CD8-positive, alpha-beta memory T cell (primary cell): Measurements from ENCODE around the gene CD200. TPM values are rescaled to one million over a fixed set of nuclear protein-coding genes. Genes with fewer than 3 reads are reported as not detected.
A peak's percentile ranks its signal among the peaks of the same experiment; 100 is the strongest.

Source experiments
- CTCF ChIA-PET: fragments of 350-600 bp; sonication (Branson Sonifier 250); formaldehyde crosslinking; loops from one replicate; lab custom pipeline; 2021; ENCODE audit warnings: antibody characterized with exemption; lab: Charles Lee
- POLR2A ChIA-PET: fragments of 350-600 bp; sonication (Branson Sonifier 250); formaldehyde crosslinking; loops from one replicate; lab custom pipeline; 2021; ENCODE audit warnings: antibody characterized with exemption; lab: Charles Lee
- DNase-seq, 5 donors: peaks; one replicate each; pipeline versions ENCODE4 v3.0.0 to v3.0.0-alpha.2; 2020 to 2022; ENCODE audit warnings: mixed read lengths in 1 of 5
- H3K27ac ChIP-seq: one replicate; pipeline ENCODE4 v1.7.0; 2013; ENCODE audit warnings: low read depth, mild to moderate bottlenecking, low read length, moderate library complexity
- H3K27me3 ChIP-seq: 2 replicates; pipeline ENCODE4 v1.7.0; 2013; ENCODE audit warnings: low read length, mild to moderate bottlenecking; ENCODE audit not compliant: insufficient read depth, poor library complexity, severe bottlenecking
- H3K36me3 ChIP-seq: 2 replicates; pipeline ENCODE4 v1.7.0; 2013; ENCODE audit warnings: mild to moderate bottlenecking, low read length, moderate library complexity; ENCODE audit not compliant: insufficient read depth
- H3K4me1 ChIP-seq: 2 replicates; pipeline ENCODE4 v1.7.0; 2013; ENCODE audit warnings: mild to moderate bottlenecking, low read length, moderate library complexity; ENCODE audit not compliant: insufficient read depth
- H3K4me3 ChIP-seq: 2 replicates; pipeline ENCODE4 v1.7.0; 2013; ENCODE audit warnings: mild to moderate bottlenecking, low read length
- H3K9me3 ChIP-seq: 2 replicates; pipeline ENCODE4 v1.7.0; 2013; ENCODE audit warnings: mild to moderate bottlenecking, low read length
- H3K27ac Mint-ChIP-seq, 8 donors: one replicate each; pipeline ENCODE4 v1.8.0; 2020 to 2021; ENCODE audit warnings: mixed read lengths in 8 of 8, mild to moderate bottlenecking in 6 of 8, inconsistent platforms in 3 of 8, moderate library complexity in 3 of 8
- H3K27me3 Mint-ChIP-seq, 2 donors: one replicate each; pipeline ENCODE4 v1.8.0; 2020 to 2021; ENCODE audit warnings: mixed read lengths in 2 of 2, mild to moderate bottlenecking in 1 of 2, moderate library complexity in 1 of 2
- H3K36me3 Mint-ChIP-seq, 3 donors: one replicate each; pipeline ENCODE4 v1.8.0; 2020 to 2021; ENCODE audit warnings: mixed read lengths in 3 of 3, inconsistent platforms in 1 of 3, mild to moderate bottlenecking in 1 of 3
- H3K4me1 Mint-ChIP-seq, 3 donors: one replicate each; pipeline ENCODE4 v1.8.0; 2020 to 2021; ENCODE audit warnings: mixed read lengths in 3 of 3, inconsistent platforms in 1 of 3, mild to moderate bottlenecking in 1 of 3
- H3K4me3 Mint-ChIP-seq, 7 donors: one replicate each; pipeline ENCODE4 v1.8.0; 2020 to 2021; ENCODE audit warnings: mixed read lengths in 7 of 7, mild to moderate bottlenecking in 6 of 7, moderate library complexity in 4 of 7, inconsistent platforms in 2 of 7
- H3K9me3 Mint-ChIP-seq, 5 donors: one replicate each; pipeline ENCODE4 v1.8.0; 2020 to 2022; ENCODE audit warnings: mixed read lengths in 5 of 5, mild to moderate bottlenecking in 3 of 5, moderate library complexity in 2 of 5, inconsistent platforms in 1 of 5
- polyA plus RNA-seq: library from polyadenylated mRNA; unstranded; fragments of 300-500 nt; fragmentation: Illumina TruSeq; gene quantifications from one replicate; pipeline ENCODE4 v1.2.3, GENCODE V29; 2021
- total RNA-seq, 2 experiments: library from RNA; stranded (reverse); gene quantifications; one replicate each; pipeline ENCODE4 v1.2.3, GENCODE V29; 2021

Gene CD200
- total and polyA plus RNA-seq, 3 experiments from 2014 or later: 1.7 to 18.3 (median 17.9) TPM

DNA sequence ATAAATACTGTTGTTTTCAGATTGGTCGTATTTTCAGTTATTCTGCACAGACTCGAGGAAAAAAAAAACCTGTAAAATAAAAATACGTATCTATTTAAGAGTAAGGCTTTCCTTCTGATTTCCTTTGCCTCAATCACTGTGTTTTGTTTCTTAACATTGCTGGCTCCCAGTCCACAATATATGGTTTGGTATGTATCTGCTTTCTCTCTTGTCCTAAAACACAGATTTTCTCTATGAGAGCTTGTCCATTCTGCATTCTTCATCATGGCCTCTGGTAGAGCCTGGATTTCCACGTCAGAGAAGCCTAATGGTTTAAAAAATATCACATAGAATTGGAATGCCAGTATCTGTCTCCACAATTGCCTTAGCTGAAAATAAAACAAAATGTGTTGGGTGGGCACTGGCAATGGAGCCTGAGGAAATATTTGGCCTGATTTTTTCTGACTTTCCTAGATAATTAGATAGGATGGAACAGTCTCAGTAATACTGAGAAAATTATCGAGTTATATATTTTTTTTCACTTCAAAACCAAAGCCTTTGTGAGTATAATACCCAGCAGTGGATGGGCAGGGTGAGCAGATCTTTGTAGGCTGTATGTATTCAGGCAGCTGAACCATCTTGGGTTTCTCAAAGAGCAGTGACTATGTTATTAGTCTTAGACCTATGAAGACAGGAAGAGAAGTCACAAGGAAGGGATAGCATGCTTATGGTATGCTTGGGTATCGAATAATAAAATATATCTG, 1.9 kb downstream of the CD200 start:
- no peak for DNase-seq
- peak overlapping the region in 2 of 8 donors; percentile 34 to 38 for H3K27ac Mint-ChIP-seq
- Histone ChIP-seq H3K9me3 (no peaks in the 10 kb centered on the region), H3K27me3 (no peaks in the 10 kb centered on the region), H3K27ac (no peak overlapping the region), H3K4me3 (no peak overlapping the region), H3K36me3 (no peaks in the 10 kb centered on the region), H3K4me1 (peaks cover 5% of the 10 kb centered on the region)
- H3K4me1 Mint-ChIP-seq: peaks cover 23 to 52% (median 25%) of the 10 kb centered on the region in 3 donors
- peaks cover 5 to 12% of the 10 kb centered on the region in 2 donors for H3K27me3 Mint-ChIP-seq
- H3K9me3 Mint-ChIP-seq: no peaks in the 10 kb centered on the region
- ChIA-PET CTCF (interaction anchor here (0.8 to 1.5 kb wide), 2 partner anchors 9 to 166 kb away, joined by 3 to 4 read pairs; no protein-coding TSS in a partner anchor), POLR2A (no interaction called here)
- H3K36me3 Mint-ChIP-seq: no peaks in the 10 kb centered on the region
- H3K4me3 Mint-ChIP-seq: peak overlapping the region in 5 of 7 donors; percentile 29 to 91 (median 87)

DNA sequence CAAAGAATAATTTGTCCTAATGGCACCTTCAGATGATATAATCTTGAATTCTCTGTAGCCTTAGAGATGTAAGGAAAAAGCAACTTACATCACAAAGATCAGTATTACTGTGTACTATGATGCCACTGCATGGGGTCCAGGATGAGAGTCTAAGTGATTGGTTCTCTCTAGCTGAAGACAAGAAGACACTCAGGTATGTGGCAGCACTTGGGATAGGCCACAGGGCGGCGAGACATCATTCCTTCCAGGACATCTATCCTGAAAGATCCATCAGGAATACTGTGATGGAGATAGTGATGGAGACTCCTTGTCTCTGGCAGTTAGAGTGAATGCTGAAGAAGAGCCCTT, 2.5 kb downstream of the CD200 start:
- no peaks in the 10 kb centered on the region for H3K9me3 ChIP-seq
- ChIA-PET CTCF (interaction anchor here (0.8 kb wide), 1 partner anchor 9 kb away, joined by 3 read pairs; no protein-coding TSS in a partner anchor), POLR2A (no interaction called here)
- Mint-ChIP-seq H3K27ac (no peak overlapping the region), H3K27me3 (peaks cover 5 to 12% of the 10 kb centered on the region in 2 donors), H3K4me3 (peak overlapping the region in 2 of 7 donors; percentile 29 to 84), H3K36me3 (no peaks in the 10 kb centered on the region), H3K4me1 (peaks cover 23 to 52% (median 25%) of the 10 kb centered on the region in 3 donors), H3K9me3 (no peaks in the 10 kb centered on the region)
- no peaks in the 10 kb centered on the region for H3K27me3 ChIP-seq
- DNase-seq: no peak
- H3K4me3 ChIP-seq: no peak overlapping the region
- H3K27ac ChIP-seq: no peak overlapping the region
- H3K36me3 ChIP-seq: no peaks in the 10 kb centered on the region
- H3K4me1 ChIP-seq: peaks cover 5% of the 10 kb centered on the region

- no peaks in the 10 kb centered on the region for H3K36me3 Mint-ChIP-seq
- Histone ChIP-seq H3K36me3 (no peaks in the 10 kb centered on the region), H3K27me3 (no peaks in the 10 kb centered on the region), H3K4me1 (peaks cover 5% of the 10 kb centered on the region), H3K9me3 (no peaks in the 10 kb centered on the region), H3K4me3 (no peak overlapping the region), H3K27ac (no peak overlapping the region)
- no peak overlapping the region for H3K4me3 Mint-ChIP-seq
- POLR2A ChIA-PET: no interaction called here
- no peaks in the 10 kb centered on the region for H3K9me3 Mint-ChIP-seq
- no peak overlapping the region for H3K27ac Mint-ChIP-seq
- no peak for DNase-seq
- peaks cover 5% of the 10 kb centered on the region in 2 donors for H3K27me3 Mint-ChIP-seq
- CTCF ChIA-PET: interaction anchor here (0.6 to 0.8 kb wide), 2 partner anchors 9 to 182 kb away, joined by 3 read pairs; no protein-coding TSS in a partner anchor
- peaks cover 13 to 59% (median 20%) of the 10 kb centered on the region in 3 donors for H3K4me1 Mint-ChIP-seq
Observed at GRCh38 chr3:112338021-112338726, 5.2 kb downstream of the CD200 start.

DNA sequence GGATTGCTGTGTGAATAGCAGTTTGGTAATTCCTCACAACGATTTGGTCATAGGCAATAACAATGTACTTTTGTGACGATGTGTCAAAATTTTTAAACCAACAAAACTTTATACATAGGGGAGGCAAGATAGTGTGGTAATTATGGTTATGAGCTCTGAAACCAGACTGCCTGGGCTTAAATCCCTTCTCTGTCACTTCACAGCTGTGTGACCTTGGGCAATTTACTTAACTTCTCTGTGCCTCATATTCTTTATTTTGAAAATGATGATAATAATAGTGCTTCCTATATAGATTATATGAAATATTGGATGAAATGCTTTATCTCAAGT, 5.7 kb downstream of the CD200 start:
- H3K4me1 Mint-ChIP-seq: peaks cover 8 to 54% (median 15%) of the 10 kb centered on the region in 3 donors
- no peak for DNase-seq
- Histone ChIP-seq H3K4me1 (peaks cover 5% of the 10 kb centered on the region), H3K27ac (no peak overlapping the region), H3K36me3 (no peaks in the 10 kb centered on the region), H3K27me3 (no peaks in the 10 kb centered on the region), H3K4me3 (no peak overlapping the region), H3K9me3 (no peaks in the 10 kb centered on the region)
- H3K27me3 Mint-ChIP-seq: peaks cover 3 to 5% of the 10 kb centered on the region in 2 donors
- ChIA-PET POLR2A (no interaction called here), CTCF (interaction anchor here (0.8 kb wide), 1 partner anchor 8 kb away, joined by 3 read pairs; no protein-coding TSS in a partner anchor)
- no peak overlapping the region for H3K27ac Mint-ChIP-seq
- no peak overlapping the region for H3K4me3 Mint-ChIP-seq
- peaks cover 0 to under 1% (median under 1%) of the 10 kb centered on the region in 5 donors for H3K9me3 Mint-ChIP-seq
- H3K36me3 Mint-ChIP-seq: peaks cover 0 to 1% (median 0%) of the 10 kb centered on the region in 3 donors

- ChIA-PET POLR2A (no interaction called here), CTCF (no interaction called here)
- Histone ChIP-seq H3K4me1 (peaks cover 1% of the 10 kb centered on the region), H3K27me3 (no peaks in the 10 kb centered on the region), H3K36me3 (no peaks in the 10 kb centered on the region), H3K27ac (no peak overlapping the region), H3K9me3 (no peaks in the 10 kb centered on the region), H3K4me3 (no peak overlapping the region)
- Mint-ChIP-seq H3K27ac (peak overlapping the region in 1 of 8 donors; percentile 72), H3K4me3 (no peak overlapping the region), H3K9me3 (peaks cover 0 to 4% (median 3%) of the 10 kb centered on the region in 5 donors), H3K4me1 (peaks cover 4 to 50% (median 11%) of the 10 kb centered on the region in 3 donors), H3K27me3 (peaks cover 0 to 4% of the 10 kb centered on the region in 2 donors), H3K36me3 (peaks cover 0 to 5% (median 0%) of the 10 kb centered on the region in 3 donors)
- no peak for DNase-seq
Observed at GRCh38 chr3:112339134-112339533, 6.2 kb downstream of the CD200 start.

GRCh38 chr3:112339609-112340008, 6.7 kb downstream of the CD200 start:
- peaks cover 0 to 4% of the 10 kb centered on the region in 2 donors for H3K27me3 Mint-ChIP-seq
- H3K4me3 Mint-ChIP-seq: no peak overlapping the region
- Histone ChIP-seq H3K4me1 (no peaks in the 10 kb centered on the region), H3K27me3 (no peaks in the 10 kb centered on the region), H3K36me3 (no peaks in the 10 kb centered on the region), H3K4me3 (no peak overlapping the region), H3K27ac (no peak overlapping the region), H3K9me3 (no peaks in the 10 kb centered on the region)
- CTCF ChIA-PET: no interaction called here
- DNase-seq: no peak
- peaks cover 0 to 5% (median 3%) of the 10 kb centered on the region in 5 donors for H3K9me3 Mint-ChIP-seq
- H3K36me3 Mint-ChIP-seq: peaks cover 0 to 5% (median 0%) of the 10 kb centered on the region in 3 donors
- H3K4me1 Mint-ChIP-seq: peaks cover 0 to 45% (median 9%) of the 10 kb centered on the region in 3 donors
- POLR2A ChIA-PET: no interaction called here
- H3K27ac Mint-ChIP-seq: no peak overlapping the region

GRCh38 chr3:112341386-112341785, 8.4 kb downstream of the CD200 start:
- Histone ChIP-seq H3K4me1 (no peaks in the 10 kb centered on the region), H3K4me3 (no peak overlapping the region), H3K27me3 (no peaks in the 10 kb centered on the region), H3K27ac (no peak overlapping the region), H3K9me3 (no peaks in the 10 kb centered on the region), H3K36me3 (no peaks in the 10 kb centered on the region)
- Mint-ChIP-seq H3K4me3 (no peak overlapping the region), H3K27me3 (peaks cover 0 to 2% of the 10 kb centered on the region in 2 donors), H3K36me3 (peaks cover 0 to 13% (median 2%) of the 10 kb centered on the region in 3 donors), H3K27ac (no peak overlapping the region), H3K9me3 (peaks cover 0 to 5% (median 3%) of the 10 kb centered on the region in 5 donors), H3K4me1 (peaks cover 0 to 31% (median 7%) of the 10 kb centered on the region in 3 donors)
- POLR2A ChIA-PET: no interaction called here
- CTCF ChIA-PET: no interaction called here
- no peak for DNase-seq

DNA sequence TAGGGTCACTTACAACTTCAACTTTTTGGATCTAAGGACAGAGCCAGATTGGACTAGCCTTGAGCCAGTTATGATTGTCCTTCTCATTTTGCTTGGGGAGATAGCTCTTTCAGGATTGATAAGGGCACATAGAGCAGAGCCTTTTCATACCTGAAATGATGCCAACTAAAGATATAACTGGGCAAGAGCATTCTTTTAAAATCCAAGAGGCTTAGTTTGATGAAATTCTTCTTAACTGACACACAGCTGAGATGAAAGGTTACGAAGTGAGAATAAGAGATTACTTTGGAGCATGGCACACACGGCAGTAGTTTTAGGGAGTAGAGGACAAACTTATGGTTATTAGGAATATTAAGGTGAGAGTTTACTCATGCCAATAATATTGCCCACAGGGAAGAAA, 12.7 kb downstream of the CD200 start:
- no peak overlapping the region for H3K27ac ChIP-seq
- peaks cover 0 to 13% (median 4%) of the 10 kb centered on the region in 3 donors for H3K36me3 Mint-ChIP-seq
- no peak overlapping the region for H3K4me3 ChIP-seq
- H3K27me3 ChIP-seq: no peaks in the 10 kb centered on the region
- H3K27ac Mint-ChIP-seq: no peak overlapping the region
- H3K9me3 Mint-ChIP-seq: peaks cover 0 to 5% (median 3%) of the 10 kb centered on the region in 5 donors
- ChIA-PET CTCF (no interaction called here), POLR2A (no interaction called here)
- no peak overlapping the region for H3K4me3 Mint-ChIP-seq
- H3K4me1 Mint-ChIP-seq: peaks cover 0 to 16% (median 3%) of the 10 kb centered on the region in 3 donors
- H3K36me3 ChIP-seq: no peaks in the 10 kb centered on the region
- no peak for DNase-seq
- no peaks in the 10 kb centered on the region for H3K9me3 ChIP-seq
- H3K27me3 Mint-ChIP-seq: peaks cover 0 to 5% of the 10 kb centered on the region in 2 donors
- H3K4me1 ChIP-seq: no peaks in the 10 kb centered on the region
